HG03571 (cell line): ENCODE measurements around the gene ADAMTS6.

Experiments used
- ATAC-seq: cut with Tn5 transposase; IDR thresholded peaks from one replicate; pipeline ENCODE4 v1.9.1; 2021; ENCODE audit not compliant: unreplicated experiment

ADAMTS6 gene

DNA sequence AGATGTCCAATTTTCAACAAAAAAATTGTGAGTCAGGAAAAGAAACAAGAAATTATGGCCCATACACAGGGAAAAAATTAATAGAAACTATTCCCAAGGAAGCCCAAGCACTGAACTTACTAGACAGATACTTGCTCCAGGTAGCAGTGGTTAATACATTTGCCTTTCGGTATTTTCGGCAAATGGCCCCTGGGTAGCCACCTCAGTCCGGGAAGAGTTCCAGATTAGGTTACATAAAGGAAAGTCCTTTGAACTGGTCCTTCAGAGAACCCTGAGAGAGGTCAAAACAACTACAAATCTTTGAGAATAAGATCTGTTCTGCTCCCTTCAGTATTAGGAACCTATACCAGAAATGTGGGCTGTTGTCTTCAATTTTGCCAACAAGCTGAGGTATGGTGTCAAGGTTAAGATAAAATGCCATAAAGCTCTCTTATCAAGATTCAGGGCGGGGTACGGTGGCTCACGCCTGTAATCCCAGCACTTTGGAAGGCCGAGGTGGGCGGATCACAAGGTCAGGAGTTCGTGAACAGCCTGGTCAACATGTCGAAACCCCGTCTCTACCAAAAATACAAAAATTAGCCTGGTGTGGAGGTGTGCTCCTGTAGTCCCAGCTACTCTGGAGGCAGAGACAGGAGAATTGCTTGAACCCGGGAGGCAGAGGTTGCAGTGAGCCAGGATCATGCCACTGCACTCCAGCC lies 369.6 kb downstream of the ADAMTS6 start:
- no peak for ATAC-seq

DNA sequence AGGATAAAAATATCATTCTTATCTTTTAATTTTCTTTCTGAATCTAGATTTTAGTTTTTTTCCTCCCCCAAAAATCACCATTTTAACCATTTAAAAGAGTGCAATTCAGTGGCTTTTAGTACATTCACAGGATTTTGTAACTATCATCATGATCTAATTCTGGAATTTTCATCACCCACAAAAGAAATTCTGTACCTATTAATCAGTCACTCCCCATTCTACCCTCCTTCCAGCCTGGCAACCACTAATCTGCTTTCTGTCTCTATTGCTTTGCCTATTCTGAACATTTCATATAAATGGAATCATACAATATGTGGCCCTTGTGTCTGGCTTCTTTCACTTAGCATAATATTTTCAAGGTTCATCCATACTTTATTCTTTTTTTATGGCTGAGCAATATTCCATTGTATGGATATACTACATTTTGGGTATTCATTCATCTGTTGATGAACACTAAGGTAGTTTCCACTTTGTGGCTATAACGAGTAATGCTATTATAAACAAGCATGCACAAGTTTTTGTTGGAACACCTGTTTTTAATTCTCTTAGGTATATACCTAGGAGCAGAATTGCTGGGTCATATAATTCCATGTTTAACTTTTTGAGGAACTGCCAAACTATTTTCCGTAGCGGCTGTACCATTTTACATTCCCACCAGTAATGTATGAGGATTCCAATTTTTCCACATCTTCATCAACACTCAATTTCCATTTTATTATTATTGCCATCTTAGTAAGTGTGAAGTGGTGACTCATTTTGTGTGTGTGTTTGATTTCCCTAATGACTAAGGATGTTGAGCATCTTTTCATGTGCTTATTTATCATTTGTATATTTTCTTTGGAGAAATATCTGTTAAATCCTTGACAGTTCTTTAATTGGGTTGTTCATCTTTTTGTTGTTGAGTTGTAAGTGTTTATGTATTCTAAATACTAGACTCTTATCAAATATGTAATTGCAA lies 372.7 kb downstream of the ADAMTS6 start:
- ATAC-seq = no peak

DNA sequence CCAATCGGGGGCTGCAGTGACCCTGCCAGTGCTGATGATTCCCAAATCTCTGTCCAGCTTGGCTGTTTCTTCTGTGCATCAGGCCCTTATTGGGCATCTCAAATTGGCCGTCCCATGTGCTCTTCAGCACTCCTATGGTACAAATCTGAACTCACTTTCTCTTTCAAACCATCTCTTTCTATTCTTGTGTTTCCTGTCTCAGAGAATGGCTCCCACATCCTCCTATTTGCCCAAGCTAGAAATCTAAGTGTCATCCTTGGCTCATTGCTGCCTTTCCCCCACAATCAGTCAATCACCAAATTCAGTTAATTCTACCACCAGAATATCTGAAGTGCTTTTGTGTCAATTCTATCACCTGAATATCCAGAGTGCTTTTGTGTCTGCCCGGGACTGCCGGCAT lies 376.4 kb downstream of the ADAMTS6 start:
- ATAC-seq = no peak

DNA sequence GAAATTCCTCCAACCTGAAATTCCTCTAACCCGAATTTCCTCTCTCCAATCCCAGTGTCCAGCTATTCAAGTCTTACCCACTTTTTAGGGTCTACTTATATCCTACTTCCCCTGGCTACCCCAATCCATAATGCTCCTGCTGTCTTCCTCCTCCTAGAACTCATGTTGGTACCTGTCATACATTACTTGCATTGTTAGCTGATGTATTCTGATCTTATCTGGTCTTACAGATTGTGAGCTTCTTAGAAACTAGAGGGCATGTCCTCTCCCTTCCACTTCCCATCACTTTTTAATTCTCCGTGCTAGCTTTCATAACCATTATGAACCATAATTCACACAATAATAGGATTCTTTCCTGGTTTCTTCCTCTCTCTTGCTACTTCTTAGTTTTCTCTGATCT lies 376.9 kb downstream of the ADAMTS6 start:
- ATAC-seq = no peak

DNA sequence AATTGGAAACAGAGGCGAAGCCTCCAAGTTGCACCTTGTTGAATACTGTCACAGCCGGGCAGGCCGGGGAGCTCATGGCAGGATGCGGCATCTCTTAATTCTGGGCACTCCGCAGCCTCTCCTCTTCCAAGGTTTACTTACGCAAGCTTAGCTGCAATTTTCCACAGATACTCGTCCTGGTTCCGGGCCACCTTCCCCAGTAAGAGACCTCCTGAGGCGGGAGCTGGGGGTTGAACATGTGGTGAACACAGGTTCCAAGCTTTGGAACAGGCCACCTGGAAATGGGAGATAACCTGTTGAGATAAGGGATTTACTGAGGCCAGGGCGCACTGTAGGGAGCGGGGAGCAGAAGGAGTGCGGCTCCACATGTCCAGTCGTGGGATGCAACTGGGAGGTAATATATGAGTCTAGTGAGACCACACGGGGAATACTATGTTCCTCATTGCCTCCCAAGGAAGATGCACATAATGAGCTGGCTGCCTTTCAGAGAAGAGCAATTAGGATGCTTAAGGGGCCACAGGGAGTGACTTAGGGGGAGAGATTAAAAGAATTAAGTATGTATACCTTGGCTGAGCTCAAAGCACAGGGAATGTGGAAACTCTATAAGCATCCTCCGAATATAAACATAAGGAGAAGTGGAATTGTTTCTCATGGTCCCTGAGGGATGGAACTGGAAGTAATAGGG lies 377.8 kb downstream of the ADAMTS6 start:
- no peak for ATAC-seq

DNA sequence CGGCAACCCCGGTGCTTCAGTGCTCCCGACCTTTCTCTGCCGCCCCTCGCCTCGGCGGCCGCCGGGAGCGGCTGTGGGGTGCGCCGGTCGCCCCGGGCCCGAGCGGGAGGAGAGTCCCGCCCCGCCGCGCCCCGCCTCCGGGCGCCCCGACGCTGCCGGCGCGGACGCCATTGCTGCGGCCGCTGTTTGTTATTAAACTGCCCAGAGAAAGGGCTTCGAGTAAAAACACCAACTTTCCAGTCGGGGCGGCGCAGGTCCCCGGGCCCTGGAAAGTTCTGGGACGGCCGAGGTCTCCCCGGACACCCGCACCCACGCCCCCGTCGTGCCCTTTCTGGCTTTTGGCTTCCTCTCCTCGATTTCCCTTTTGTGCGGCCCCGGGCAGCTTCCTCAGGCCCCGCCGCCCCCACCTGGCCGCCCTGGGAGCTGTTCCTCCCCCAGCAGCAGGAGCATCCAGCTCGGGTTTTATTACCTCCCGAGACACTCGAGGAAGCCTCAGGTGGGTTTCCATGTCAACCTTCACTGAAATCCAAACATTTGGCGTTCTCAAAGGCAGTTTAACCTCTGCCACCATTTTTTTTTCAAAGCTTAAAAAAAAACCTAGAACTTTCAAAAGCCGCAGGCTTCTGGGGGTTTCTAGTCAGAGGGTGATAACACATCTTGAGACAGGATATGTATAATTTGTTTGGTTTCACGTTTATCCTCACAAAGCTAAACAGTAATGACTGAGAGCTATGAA lies 378.6 kb downstream of the ADAMTS6 start:
- peak; percentile 68 for ATAC-seq

DNA sequence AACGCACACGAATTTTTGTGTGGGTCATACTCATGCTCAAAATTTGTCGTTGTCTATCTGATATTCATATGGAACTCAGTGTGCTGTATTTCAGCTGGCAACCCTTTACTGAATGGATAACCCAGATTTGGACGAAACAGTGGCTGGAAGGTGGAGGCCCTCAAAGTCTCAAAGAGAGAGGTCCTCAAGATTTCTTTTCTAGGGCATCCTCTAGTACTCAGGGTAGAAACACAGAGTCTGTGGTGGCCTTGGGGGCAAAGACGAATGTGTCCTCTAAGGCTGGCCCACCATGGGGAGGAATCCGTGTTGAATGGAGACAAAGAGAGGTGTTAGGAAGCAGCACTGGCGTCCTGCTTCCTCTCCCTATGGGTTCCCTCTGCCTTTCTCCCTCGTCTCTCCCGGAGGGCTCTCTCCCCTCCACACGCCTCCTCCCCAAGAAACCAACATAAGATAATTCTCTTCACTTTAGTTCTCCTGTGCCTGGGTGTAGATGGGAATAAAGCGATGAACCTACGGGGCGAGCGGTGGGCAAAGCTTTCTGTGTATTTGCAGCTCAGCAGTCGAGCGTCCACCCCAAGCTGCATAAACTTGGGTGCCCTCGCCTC lies 379.2 kb downstream of the ADAMTS6 start:
- ATAC-seq = no peak

DNA sequence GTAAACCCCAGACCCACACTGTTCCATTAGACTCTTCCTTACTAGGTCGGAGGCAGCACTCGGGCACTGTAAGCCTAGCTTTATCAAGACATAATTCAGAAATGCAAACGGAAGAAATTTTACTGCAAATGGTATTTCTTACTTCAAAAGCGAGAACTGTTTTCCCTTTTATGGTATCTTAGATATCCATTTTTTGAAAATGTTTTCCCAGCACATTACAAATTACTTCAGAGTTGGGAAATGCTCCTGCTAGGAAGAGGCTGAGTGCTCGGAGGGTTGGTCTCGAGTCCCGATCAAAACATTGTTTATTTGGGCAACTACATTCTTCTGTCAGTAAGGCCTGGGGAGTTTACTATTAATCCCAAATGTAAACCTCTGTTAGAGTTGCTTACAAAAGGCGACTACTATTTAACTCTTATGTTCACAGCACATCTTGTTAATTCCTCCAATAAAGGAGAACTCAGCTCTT lies 380.1 kb downstream of the ADAMTS6 start:
- no peak for ATAC-seq

DNA sequence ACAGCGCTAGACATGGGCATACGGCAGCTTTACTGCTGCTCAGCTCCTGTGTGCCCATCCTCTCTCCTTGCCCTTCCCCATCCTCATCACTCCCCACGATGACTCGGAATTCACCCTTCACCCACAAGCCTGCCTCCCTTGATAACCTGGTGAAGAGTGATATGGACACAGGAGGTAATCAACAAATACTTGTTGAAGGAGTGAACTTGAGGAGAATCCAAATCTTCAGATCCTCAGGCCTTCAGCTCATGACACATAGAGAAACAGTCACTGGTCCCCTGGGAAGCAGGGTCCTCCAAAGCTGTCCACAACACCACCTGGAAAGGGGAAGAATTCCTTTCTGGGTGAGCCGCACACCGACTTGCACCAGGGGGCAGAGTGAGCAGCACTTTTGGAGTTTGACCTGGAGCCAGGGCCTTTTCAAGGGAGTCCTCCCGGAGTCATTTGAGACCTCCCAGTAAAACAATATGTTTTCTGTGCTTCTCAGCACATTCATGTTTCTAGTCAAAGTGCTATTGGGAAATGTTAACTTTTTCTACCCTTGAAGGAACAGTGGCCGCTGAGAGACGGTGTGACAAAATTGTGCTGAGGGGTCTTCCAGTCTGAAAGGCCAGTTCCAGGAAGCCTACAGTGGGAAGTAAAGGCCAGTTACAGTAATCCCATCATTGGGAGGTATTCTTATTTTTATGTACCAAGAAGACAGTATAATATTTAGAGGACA lies 380.6 kb downstream of the ADAMTS6 start:
- ATAC-seq = no peak
